Measurements from ENCODE around the gene XCR1.

- TF ChIP-seq, protein P1, sequence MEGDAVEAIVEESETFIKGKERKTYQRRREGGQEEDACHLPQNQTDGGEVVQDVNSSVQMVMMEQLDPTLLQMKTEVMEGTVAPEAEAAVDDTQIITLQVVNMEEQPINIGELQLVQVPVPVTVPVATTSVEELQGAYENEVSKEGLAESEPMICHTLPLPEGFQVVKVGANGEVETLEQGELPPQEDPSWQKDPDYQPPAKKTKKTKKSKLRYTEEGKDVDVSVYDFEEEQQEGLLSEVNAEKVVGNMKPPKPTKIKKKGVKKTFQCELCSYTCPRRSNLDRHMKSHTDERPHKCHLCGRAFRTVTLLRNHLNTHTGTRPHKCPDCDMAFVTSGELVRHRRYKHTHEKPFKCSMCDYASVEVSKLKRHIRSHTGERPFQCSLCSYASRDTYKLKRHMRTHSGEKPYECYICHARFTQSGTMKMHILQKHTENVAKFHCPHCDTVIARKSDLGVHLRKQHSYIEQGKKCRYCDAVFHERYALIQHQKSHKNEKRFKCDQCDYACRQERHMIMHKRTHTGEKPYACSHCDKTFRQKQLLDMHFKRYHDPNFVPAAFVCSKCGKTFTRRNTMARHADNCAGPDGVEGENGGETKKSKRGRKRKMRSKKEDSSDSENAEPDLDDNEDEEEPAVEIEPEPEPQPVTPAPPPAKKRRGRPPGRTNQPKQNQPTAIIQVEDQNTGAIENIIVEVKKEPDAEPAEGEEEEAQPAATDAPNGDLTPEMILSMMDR (conservative IDR thresholded peaks at IDR 0.05; ENCODE audit: low read depth, low read length) = no peak
- no peak for TF ChIP-seq EZH2 (IDR thresholded peaks at IDR 0.05; ENCODE audit: borderline replicate concordance, low read depth, low read length, poor library complexity, severe bottlenecking)
Measured at GRCh38 chr3:45980819-45981218, 46.5 kb downstream of the XCR1 start.

All from A673 (cell line).